ENCODE results near the gene DNASE1L2. TPM values are rescaled to one million over a fixed set of nuclear protein-coding genes. Genes with fewer than 3 reads are reported as not detected.

Gene DNASE1L2
- total RNA-seq, 1 experiment from 2014 or later = 1.9 TPM

GRCh38 chr16:2191446-2191706 lies 44.9 kb upstream of the DNASE1L2 start:
- Histone ChIP-seq H4K20me1 (ENCODE audit: insufficient read depth) (no peaks in the 10 kb centered on the region), H3K27ac (ENCODE audit: low read depth, low read length) (no peak overlapping the region), H3K79me2 (ENCODE audit: insufficient read depth, low read length) (no peaks in the 10 kb centered on the region), H3K36me3 (ENCODE audit: control insufficient read depth in 1 of 2, insufficient read depth in 2 of 2, low read length in 2 of 2) (no peaks in the 10 kb centered on the region), H2AFZ (ENCODE audit: low read depth, low read length, poor library complexity, severe bottlenecking) (no peak overlapping the region), H3K4me3 (replicated peaks in 1 of 2; ENCODE audit: low read depth in 1 of 2, low read length in 2 of 2) (no peak overlapping the region), H3K9me3 (ENCODE audit: control insufficient read depth in 1 of 2, insufficient read depth in 1 of 2, low read depth in 1 of 2, low read length in 2 of 2) (no peaks in the 10 kb centered on the region), H3K9ac (ENCODE audit: low read length) (no peak overlapping the region), H3K27me3 (ENCODE audit: insufficient read depth, low read length) (no peaks in the 10 kb centered on the region), H3K4me2 (ENCODE audit: low read length) (no peak overlapping the region), H3K9me2 (ENCODE audit: insufficient read depth) (no peaks in the 10 kb centered on the region), H3K4me1 (ENCODE audit: control insufficient read depth in 1 of 2, insufficient read depth in 2 of 2, low read length in 2 of 2) (peaks cover 5 to 19% of the 10 kb centered on the region in 2 experiments)
- intact Hi-C loops (cut with micrococcal nuclease) = loop anchor here (10.0 kb wide), 1 partner anchor 313 kb away; no protein-coding TSS in a partner anchor
- ATAC-seq (no peak), DNase-seq (ENCODE audit: low read depth, low spot score) (no peak)
- ChIA-PET CTCF (no interaction called here), RAD21 (ENCODE audit: low non-redundant PET in 1 of 2, low total read pairs in 2 of 2, uncharacterized antibody in 2 of 2, unreplicated experiment in 2 of 2) (no interaction called here), POLR2A (no interaction called here)
- TF ChIP-seq RAD21 (IDR thresholded peaks at IDR 0.05; ENCODE audit: low read depth) (no peak), FOSL1 (IDR thresholded peaks at IDR 0.05; ENCODE audit: low read depth) (no peak), CBX3 (IDR thresholded peaks at IDR 0.05; ENCODE audit: low read depth) (no peak), POLR2A (IDR thresholded peaks at IDR 0.05; ENCODE audit: borderline replicate concordance, extremely low read depth, insufficient read depth, insufficient read length) (no peak), EGR1 (IDR thresholded peaks at IDR 0.05; ENCODE audit: low read depth) (no peak), POLR2AphosphoS5 (IDR thresholded peaks at IDR 0.05; ENCODE audit: low read depth, low read length) (no peak), SIN3A (IDR thresholded peaks at IDR 0.05; ENCODE audit: low read depth) (no peak)
- TF ChIP-seq, protein P1, sequence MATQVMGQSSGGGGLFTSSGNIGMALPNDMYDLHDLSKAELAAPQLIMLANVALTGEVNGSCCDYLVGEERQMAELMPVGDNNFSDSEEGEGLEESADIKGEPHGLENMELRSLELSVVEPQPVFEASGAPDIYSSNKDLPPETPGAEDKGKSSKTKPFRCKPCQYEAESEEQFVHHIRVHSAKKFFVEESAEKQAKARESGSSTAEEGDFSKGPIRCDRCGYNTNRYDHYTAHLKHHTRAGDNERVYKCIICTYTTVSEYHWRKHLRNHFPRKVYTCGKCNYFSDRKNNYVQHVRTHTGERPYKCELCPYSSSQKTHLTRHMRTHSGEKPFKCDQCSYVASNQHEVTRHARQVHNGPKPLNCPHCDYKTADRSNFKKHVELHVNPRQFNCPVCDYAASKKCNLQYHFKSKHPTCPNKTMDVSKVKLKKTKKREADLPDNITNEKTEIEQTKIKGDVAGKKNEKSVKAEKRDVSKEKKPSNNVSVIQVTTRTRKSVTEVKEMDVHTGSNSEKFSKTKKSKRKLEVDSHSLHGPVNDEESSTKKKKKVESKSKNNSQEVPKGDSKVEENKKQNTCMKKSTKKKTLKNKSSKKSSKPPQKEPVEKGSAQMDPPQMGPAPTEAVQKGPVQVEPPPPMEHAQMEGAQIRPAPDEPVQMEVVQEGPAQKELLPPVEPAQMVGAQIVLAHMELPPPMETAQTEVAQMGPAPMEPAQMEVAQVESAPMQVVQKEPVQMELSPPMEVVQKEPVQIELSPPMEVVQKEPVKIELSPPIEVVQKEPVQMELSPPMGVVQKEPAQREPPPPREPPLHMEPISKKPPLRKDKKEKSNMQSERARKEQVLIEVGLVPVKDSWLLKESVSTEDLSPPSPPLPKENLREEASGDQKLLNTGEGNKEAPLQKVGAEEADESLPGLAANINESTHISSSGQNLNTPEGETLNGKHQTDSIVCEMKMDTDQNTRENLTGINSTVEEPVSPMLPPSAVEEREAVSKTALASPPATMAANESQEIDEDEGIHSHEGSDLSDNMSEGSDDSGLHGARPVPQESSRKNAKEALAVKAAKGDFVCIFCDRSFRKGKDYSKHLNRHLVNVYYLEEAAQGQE (IDR thresholded peaks at IDR 0.05; ENCODE audit: low read depth) = no peak
- BruUV-seq (replicated peaks) = no TSS peak

All from HCT116 (cell line).